Stimulated activated CD4-positive, alpha-beta T cell treated with anti-CD3 and anti-CD28 coated beads, Interleukin-12 subunit alpha, Interleukin-12 subunit beta, amount 100 ng/mL, for 48 hours (primary cell): ENCODE data around the gene NSD1.
"Not testable (repeated sequence)": the region's sequence is repeated elsewhere in the genome, so short reads cannot be mapped to it uniquely, and the experiment has no call there.

Source experiments
- DNase-seq, 3 donors: peaks; one replicate each; pipeline ENCODE4 v3.0.0-alpha.2; 2020; ENCODE audit warnings: low read depth in 2 of 3, low spot score in 1 of 3

NSD1 gene

DNA sequence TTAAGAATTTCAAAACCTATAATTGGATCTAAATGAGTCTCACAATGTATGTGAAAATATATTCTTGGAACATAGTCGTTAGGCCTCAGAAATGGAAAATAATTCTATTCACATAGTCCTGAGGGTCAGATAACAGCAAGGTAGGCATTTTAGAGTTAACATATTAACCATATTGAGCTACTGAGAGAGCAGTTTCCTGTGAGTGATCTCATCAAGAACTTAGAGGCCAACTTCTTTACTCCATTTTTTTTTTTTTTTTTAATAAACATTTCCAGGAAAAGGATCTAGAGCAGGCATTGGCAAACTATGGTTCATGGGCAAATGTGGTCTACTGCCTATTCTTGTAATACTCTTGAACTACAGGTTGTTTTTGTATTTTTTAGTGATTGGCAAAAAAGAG is 143.3 kb downstream of the NSD1 start:
- DNase-seq = no peak

DNA sequence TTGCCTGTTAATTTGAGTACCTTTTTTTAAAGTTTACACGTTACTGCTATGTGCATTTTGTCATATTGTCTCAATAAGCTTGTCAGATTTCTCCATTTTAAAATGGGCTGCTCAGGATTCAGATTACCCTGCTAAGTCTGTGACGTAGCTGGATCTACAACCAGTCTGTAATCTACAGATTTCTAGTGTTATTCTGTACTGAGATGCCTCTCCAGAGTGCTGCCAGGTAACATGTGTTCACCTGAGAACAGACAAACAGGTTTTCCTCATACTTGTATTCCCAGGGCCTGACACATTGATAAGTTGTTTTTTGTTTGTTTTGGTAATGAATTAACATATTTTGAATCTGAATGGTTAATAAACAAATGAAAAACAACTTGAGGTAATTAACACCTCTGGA is 154.6 kb downstream of the NSD1 start:
- no peak for DNase-seq

DNA sequence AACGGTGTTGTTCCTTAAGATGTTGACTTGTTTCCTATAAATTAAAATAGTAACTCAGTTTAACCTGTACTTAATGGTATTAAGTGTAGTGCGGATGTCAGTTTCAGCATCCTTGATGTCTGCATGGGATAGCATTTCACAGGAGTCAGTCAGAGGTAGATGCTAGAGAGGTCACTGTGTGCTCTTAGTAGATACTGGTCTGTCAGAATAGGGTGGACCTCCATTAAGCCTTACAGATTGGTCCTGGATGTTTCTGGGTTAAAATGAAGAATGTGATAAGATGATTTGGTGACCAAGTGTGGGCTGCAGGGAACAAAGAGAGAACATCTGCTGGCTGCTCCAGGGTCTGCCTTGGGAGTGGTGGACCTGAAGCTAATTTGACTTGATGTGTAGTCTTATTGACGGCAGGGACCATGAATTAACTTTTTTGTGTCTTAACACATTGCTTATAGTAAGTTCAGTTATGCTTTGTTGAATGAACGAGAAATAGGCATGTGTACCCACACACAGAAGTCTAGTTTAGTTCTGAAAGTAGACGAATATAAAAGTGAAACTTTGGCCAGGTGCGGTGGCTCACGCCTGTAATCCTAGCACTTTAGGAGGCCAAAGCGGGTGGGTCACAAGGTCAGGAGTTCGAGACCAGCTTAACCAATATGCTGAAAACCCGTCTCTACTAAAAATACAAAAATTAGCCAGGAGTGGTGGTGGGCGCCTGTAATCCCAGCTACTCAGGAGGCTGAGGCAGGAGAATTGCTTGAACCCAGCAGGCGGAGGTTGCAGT is 157.4 kb downstream of the NSD1 start:
- DNase-seq = no peak

DNA sequence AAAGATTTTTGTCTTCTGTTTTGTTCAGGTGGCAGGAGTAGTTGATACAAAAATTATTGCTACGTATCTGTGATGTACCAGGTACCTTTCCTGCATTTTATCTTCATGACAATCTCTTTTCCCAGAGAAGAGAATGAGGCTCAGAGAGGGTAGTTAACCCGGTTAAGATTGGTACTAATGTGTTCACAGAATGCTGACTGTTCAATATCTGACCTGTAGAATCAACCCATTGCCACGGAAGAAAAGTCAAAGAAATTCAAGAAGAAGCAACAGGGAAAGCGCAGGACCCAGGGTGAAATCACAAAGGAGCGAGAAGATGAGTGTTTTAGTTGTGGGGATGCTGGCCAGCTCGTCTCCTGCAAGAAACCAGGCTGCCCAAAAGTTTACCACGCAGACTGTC is 158.2 kb downstream of the NSD1 start:
- DNase-seq = no peak

DNA sequence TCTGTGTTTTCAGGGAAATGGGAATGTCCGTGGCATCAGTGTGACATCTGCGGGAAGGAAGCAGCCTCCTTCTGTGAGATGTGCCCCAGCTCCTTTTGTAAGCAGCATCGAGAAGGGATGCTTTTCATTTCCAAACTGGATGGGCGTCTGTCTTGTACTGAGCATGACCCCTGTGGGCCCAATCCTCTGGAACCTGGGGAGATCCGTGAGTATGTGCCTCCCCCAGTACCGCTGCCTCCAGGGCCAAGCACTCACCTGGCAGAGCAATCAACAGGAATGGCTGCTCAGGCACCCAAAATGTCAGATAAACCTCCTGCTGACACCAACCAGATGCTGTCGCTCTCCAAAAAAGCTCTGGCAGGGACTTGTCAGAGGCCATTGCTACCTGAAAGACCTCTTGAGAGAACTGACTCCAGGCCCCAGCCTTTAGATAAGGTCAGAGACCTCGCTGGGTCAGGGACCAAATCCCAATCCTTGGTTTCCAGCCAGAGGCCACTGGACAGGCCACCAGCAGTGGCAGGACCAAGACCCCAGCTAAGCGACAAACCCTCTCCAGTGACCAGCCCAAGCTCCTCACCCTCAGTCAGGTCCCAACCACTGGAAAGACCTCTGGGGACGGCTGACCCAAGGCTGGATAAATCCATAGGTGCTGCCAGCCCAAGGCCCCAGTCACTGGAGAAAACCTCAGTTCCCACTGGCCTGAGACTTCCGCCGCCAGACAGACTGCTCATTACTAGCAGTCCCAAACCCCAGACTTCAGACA is 160.4 kb downstream of the NSD1 start:
- no peak for DNase-seq

DNA sequence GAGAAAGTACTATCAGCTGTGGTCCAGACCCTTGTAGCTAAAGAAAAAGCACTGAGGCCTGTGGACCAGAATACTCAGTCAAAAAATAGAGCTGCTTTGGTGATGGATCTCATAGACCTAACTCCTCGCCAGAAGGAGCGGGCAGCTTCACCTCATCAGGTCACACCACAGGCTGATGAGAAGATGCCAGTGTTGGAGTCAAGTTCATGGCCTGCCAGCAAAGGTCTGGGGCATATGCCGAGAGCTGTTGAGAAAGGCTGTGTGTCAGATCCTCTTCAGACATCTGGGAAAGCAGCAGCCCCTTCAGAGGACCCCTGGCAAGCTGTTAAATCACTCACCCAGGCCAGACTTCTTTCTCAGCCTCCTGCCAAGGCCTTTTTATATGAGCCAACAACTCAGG is 161.1 kb downstream of the NSD1 start:
- no peak for DNase-seq

DNA sequence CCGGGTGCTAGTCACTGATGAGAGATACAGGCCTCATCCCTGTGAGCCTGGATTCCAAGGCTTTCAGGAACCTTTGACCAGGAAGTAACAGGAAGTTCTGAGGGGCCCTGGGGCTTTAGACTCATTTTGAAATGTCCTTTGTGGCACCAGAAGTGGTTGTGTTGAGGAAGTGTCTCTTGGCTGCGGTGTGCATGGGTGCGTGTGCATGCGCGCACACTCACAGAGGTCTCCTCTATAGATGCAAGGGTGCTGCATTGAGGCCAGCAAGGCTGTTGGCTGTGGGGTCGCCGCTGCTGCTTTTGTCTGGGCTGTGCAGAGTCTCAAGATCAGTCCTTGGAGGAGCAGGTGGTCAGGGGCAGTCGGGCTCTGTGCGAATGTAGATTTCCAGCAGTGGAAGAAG is 162.4 kb downstream of the NSD1 start:
- DNase-seq = no peak

DNA sequence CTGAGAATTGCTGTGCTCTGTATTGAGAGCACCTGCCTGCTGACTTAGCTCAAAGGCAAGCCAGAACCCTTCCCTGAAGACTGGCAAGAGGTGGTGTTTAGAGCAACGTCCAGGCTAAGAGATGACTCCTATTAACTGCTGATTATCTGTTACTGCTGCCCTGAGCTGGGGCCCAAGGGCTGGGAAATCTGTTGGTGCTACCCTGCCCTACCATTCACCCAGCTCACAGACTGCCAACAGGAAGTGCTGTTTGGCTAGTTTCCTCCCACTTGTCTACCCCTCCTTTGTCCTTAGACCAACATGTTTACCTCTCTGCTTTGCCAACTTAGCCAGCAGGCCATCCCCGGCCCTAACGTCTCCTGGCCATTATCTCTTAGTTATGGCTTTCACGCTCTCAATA is 163.0 kb downstream of the NSD1 start:
- DNase-seq = no peak

DNA sequence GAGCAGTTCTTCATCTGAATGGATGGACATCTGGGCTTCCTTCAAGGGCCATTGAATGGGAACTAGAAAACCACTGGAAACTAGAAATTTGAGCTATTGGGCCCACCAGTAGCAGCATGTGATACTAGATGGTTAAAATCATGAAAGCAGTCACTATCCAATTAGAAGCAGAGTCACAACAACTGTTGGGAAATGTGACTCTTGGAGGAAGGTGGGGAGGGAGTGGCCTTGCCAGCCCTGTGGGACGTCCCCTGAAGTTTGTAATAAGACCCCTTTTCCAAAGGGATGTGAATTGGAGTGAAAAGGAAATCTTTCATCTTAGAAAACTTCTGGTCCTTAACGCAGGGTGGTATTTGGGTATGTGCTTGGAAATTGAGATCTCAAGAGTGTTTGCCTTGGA is 164.3 kb downstream of the NSD1 start:
- no peak for DNase-seq

DNA sequence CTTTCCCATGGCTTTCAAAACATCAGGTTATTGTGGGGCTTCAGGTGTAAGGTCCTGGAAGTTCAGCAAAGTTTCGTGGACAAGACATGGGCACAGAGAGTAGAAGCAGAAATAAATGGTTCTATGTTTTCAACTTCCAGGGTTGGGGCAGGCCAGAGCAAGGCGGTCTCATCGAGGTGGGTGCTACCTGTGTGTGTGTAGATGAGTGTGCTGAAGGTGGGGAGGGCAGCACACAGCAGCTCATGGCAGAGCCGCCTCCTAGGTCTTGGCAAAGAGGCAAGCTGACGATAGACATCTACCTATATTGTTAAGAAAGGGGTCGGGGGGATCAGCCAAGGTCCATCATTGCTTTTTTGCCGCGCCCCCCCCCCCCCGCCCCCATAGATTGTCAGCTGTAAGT is 166.1 kb downstream of the NSD1 start:
- no peak for DNase-seq

DNA sequence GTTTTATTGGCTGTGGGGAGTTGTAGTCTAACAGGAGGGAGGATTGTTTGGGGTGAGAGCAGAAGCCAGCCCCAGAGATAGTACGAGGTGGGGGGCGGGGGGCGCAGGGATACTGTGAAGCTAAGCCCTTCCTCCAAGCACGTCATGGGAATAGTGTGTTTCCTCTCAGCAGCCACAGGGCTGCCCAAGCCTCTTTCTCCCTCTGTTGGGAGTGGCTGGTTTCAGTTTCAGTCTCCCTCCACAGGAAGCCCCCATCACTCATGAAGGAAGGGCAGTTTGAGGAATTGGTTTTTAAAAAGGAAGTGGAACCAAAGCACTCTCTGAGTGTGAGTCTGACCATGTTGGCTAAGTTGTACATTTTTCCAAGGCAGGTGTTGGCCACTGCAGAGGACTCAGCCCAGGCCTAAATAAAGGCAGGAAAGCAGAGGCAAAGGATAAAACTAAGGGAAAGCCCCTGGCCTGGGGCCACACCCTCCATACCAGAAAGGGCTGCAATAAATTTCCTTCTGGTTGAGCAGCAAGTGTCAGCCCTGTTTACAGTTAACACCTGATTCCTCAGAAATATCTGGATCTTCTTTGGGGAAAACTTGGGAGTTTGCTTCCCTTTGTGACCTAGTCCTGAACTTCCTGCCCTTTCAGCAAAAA is 166.8 kb downstream of the NSD1 start:
- DNase-seq = no peak

DNA sequence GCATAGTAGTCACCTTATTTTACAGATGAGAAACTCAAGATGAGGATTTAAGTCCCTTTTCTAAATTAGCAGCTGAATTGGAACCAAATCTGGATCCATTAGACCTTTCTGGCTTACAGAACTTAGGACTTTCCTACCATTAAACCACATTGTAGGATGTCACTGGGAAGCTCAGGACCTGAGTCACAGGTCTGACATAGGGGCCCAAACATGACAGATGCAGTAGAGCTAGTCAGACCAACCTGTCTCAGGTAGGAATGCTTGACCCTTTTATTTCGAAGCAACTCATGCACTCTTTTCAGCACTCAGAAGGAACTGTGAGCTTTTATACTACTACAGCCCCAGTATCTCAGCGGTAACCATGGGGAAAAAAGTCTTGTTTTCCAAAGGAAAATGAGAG is 167.4 kb downstream of the NSD1 start:
- no peak for DNase-seq

DNA sequence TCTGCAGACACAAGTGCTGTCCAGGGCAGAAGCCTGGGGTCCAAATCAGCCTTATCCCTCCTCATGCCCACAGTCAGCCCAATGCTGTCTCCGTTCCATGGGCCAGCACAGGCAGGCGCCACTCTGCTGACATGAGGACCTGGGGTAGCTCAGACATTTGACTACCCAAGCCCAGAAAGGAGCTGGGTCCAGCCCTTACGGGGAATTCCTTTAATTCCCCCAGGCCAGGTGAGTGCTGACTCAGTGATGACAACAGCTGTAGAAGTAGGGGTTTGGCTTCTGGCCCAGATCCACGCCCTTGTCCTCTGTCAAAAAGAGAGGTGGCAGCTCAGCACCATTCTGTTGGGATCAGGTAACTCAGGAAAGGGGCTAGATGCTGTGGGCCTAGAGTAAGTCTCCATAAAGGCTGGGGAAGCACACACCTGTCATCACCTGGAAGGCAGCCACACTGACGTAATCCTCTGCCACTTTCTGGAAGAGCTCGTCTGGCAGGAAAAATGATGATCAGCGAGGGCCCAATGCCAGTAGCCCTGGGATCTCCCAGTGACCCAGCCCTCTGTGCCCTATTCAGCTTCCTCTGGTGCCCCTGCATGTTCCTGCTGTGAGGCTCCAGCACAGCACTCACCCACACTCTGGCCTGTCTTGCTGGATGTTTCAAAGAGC is 168.1 kb downstream of the NSD1 start:
- DNase-seq = no peak

DNA sequence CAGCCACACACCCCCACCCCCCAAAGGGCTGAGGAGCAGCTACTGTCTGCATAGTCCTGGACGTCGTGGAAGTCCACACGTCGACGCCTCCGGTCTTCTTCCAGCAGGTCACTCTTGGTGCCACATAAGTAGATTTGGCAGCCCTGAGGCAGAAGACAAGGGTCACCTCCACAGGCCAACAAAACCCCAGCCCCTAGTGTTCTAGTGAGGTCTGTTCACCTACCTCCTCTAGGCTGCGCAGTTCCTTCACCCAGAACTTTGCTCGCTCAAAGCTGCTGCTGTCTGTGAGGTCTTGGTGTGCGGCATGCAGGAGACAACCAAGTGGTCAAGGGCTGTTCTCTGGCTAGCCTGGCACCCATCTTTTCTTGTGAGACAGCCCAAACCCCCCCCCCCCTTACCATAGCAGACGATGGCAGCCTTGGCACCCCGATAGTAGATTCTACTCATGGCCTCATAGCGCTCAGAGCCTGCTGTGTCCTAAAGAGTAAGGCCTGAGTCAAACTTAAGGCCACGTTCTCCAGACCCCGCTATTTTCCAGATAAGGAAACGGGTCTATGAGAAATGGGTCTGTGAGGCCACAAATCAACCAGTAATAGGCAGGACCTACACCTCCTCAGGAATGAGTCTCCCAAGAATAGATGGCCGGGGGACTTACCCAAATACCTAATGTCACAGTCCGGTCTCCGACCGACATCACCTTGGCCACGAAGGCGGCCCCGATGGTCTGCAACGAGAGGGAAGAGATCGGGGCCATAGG is 169.0 kb downstream of the NSD1 start:
- no peak for DNase-seq

DNA sequence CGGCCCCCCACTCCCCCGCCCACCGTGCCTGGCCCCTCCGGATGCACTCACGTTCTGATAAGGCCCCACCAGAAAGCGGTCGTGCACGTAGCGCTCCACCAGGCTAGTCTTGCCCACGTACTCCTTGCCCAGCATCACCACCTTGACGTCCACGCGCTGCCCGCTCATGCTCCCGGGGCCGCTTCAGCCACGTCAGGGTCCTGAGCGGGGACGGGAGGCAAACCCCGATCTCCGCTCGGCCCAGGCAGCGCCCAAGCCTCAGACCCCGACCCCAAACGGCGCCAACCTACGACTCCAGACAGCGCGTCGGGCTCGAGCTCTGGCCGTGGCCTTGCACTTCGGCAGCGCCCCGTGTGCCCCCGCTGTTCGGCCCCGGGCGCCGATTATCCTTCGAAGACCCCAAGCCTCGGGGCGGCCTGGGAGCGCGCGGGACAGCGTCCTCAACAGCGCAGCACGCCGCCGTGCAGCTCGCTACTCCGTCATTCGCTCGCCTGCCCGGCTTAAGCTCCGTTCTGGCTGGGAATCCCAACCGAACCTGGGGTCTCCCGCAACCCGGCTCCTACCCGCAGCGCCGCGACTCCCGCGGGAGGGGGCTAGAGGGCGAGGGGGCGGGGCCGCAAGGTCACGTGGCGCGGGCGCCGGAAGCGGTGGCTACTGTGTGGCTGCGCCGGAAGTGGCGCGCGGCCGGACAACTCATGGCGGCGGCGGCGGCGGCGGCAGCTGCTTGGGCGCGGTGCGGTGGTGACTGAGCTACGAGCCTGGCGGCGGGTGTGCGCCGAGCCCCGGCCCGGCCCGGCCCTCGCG is 169.8 kb downstream of the NSD1 start, which contains the start of the genes PRELID1 and RAB24:
Gene PRELID1, plus strand, starts transcription at position 679 of the 804 bp plus-strand sequence. CDS start 187 bp downstream, outside the sequence.
Gene RAB24, minus strand, starts transcription at position 599 of the 804 bp plus-strand sequence. Its CDS starts 431 bp downstream, at position 168.
- peak; percentile 78 to 87 (median 84) for DNase-seq

DNA sequence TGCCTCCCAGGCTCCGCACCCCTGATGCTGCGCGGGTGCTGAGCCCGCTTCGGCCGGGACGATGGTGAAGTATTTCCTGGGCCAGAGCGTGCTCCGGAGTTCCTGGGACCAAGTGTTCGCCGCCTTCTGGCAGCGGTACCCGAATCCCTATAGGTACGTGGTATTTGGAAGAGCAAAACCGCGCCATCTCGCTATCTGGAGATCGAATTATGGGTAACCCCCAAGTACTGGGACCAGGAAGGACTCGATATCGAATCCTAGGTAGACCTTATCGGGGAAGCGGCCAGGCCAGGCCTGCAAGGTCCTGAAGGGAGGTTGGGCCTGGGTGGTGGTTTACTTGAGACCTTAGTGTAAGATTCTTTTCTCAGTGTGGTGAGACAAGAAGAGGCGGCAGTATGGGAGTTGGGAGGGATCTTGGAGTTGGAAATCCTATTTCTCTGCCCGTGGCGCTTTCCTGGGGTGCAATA is 170.4 kb downstream of the NSD1 start:
- DNase-seq = no peak

DNA sequence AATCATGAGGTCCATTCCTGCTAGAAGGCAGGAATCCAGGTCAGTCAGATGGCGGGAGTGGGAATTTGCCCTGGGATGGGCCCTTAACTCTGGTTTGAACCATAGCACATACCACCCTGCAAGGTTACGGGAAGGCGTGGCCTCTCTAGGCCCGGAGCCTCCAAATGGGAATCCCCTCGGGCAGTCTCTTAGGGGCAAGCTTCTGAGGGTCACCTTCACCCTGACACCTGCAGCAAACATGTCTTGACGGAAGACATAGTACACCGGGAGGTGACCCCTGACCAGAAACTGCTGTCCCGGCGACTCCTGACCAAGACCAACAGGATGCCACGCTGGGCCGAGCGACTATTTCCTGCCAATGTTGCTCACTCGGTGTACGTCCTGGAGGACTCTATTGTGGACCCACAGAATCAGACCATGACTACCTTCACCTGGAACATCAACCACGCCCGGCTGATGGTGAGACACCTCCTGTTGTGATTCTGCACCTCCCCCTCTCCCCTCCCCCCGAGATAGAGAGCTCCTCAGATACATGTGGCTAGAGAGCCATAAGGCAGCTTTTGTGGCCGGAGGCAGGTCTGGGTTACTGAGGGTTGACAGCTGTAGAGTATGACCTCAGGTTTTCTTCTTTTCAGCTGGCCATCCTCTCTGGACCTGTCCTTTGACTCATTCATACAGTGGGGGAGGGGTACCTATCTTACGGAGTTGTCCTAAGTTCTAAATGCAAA is 171.0 kb downstream of the NSD1 start:
- DNase-seq = no peak

DNA sequence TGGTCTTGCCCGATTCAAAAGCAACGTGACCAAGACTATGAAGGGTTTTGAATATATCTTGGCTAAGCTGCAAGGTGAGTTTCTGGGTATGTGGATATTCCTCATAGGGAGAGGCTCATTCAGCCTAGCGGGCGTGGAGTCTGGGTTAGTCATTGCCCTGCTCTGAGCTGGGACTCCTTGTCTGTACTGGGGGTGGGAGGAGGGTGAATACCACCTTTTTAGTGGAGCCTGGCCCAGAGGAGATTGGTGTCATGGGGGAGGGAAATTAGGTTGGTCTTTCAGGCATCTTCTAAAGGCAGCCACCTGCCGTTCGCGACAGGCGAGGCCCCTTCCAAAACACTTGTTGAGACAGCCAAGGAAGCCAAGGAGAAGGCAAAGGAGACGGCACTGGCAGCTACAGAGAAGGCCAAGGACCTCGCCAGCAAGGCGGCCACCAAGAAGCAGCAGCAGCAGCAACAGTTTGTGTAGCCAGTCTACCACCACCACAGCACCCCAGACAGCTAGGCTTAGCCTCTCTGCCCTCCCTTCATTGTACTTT is 172.6 kb downstream of the NSD1 start:
- not testable (repeated sequence) for DNase-seq
